CD4-positive, alpha-beta T cell treated with Interleukin-4 for 4 hours (primary cell): ENCODE results near the gene NGB.
A peak's percentile ranks its signal among the peaks of the same experiment; 100 is the strongest.

Experiments
- DNase-seq: peaks from one replicate; pipeline ENCODE4 v3.0.0-alpha.2; 2020

The NGB gene

DNA sequence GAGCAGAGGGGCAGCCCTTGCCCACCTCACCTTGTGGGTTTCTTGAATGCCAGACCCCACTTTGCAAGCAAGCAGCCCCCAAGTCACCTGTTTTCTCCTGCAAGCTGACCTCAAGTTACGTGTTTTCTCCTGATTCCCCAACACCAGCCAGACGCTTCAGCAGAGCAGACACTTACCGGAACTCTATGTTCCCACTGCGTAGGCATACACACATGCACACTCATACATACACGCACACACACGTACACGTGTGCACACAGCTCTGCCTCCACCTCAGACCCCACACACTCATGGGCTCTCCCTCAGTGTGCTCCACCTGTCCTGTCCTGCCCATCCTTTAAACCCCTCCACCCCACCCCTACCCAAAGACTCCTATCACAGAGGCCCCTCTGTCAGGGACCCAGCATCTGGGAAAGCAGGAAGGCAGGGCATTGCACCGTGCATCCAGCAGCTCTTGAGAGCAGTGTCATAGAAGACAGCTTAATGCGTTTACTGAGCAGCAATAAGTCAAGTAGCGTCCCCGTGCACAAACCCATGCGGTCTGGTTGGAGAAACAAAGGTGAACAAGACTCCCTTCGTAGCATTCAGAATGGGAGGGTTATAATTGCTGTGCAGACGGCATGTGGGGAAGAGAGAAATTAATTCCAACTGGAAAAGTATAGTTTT, 45.0 kb downstream of the NGB start:
- no peak for DNase-seq

DNA sequence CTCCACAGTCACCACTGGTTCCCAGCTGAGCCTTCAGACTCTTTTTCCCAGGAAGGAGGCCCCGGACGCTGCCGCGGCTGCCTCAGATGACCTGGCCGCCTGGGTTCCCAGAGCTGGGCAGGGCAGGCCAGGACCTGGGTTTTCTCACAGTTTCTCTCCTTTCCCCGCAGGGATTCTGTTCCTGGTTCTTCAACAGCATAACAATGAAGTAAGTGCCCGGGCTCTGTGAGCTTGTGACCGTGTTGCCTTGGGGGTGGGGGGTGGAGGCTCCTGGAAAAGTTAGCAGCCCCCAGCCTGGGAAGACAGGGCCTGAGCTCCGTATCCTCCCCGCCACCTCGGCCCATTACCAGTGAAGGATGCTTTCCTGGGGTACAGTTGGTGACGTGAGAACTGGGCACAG, 45.8 kb downstream of the NGB start:
- no peak for DNase-seq

GRCh38 chr14:77224212-77224611, 46.8 kb downstream of the NGB start:
- no peak for DNase-seq

- DNase-seq, result no peak
Measured at GRCh38 chr14:77222546-77223225, 48.3 kb downstream of the NGB start.

DNA sequence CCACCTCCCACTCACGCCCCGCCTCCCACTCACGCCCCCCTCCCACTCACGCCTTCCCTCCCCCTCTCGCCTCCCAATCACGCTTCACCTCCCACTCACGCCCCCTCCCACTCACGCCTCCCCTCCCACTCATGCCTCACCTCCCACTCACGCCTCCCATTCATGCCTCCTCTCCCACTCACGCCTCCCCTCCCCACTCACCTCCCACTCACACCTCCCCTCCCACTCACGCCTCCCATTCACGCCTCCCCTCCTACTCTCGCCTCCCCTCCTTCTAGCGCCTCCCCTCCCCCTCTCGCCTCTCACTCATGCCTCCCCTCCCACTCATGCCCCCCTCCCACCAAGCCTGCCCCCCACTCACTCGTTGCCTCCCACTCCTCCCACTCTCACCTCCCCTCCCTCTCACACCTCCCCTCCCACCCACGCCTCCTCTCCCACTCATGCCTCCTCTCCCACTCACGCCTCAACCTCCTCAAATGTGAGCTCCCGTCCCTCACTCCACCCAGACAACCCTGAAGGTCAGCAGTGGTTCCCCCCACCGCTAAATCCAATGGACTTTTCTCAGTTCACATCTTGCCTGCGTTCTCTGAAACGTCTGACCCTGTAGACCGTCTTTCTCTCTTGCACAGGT, 49.6 kb downstream of the NGB start:
- DNase-seq, result peak; percentile 1

- no peak for DNase-seq
Measured at GRCh38 chr14:77220246-77221017, 50.6 kb downstream of the NGB start.

DNA sequence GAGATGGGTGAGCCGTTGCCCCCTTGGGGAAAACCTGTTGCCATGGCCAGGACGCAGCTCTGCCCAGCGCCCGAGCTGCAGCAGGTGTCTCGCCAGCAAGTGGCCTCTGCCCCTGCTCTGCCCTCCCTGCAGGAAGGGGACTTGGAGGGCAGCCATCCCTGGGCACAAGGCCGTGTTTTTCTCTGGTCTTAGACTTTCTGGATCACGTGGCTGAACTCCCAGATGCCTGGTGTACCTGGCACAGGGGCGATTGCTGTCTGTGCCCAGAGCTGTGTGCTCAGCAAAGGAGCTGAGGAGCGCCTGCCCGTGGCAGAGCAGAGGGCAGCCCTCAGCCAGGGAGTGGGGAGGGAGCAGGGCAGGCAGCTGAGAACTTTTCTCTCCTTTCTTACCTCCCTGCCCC, 51.4 kb downstream of the NGB start:
- DNase-seq, result no peak

- DNase-seq, result no peak
Measured at GRCh38 chr14:77217551-77217950, 53.5 kb downstream of the NGB start.
